Nephron progenitor cell (in vitro differentiated cells): ENCODE data around the gene TMEM178B.

Experiments used
- DNase-seq: peaks from one replicate; pipeline ENCODE4 v3.0.0; 2021
- H3K27ac Mint-ChIP-seq: 2 replicates; pipeline ENCODE4 v1.8.0; 2021; ENCODE audit warnings: mild to moderate bottlenecking, moderate library complexity, mixed read lengths
- H3K27me3 Mint-ChIP-seq: 2 replicates; pipeline ENCODE4 v1.8.0; 2021; ENCODE audit warnings: mild to moderate bottlenecking, low read depth, mixed read lengths; ENCODE audit not compliant: poor library complexity
- H3K36me3 Mint-ChIP-seq: 2 replicates; pipeline ENCODE4 v1.8.0; 2021; ENCODE audit warnings: low read depth, mixed read lengths
- H3K4me1 Mint-ChIP-seq: 2 replicates; pipeline ENCODE4 v1.8.0; 2021; ENCODE audit warnings: mixed read lengths
- H3K4me3 Mint-ChIP-seq: 2 replicates; pipeline ENCODE4 v1.8.0; 2021; ENCODE audit warnings: mild to moderate bottlenecking, moderate library complexity, mixed read lengths
- H3K9me3 Mint-ChIP-seq: 2 replicates; pipeline ENCODE4 v1.8.0; 2021; ENCODE audit warnings: mild to moderate bottlenecking, moderate library complexity, mixed read lengths
- CTCF ChIP-seq: fragments of 200-600 bp; sonication (generic); IDR thresholded peaks from 2 replicates; pipeline ENCODE4 v1.5.0; 2021; ENCODE audit warnings: antibody characterized with exemption

The TMEM178B gene

GRCh38 chr7:141276031-141276430 is 202.2 kb downstream of the TMEM178B start:
- H3K36me3 Mint-ChIP-seq: no peaks in the 10 kb centered on the region

DNA sequence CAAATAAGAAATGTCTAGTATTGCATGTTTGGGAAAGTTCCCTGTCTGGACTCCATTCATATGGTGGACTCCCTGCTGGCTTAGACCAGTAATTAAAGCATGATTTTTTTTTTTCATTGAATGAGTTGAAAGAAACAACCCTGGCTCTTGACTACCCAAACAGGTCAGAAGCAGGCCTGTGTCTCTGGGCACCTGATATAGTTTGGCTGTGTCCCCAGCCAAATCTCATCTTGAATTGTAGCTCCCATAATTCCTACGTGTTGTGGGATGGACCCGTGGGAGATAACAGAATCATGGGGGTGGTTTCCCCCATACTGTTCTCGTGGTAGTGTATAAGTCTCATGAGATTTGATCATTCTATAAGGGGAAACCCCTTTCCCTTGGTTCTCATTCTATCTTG is 206.2 kb downstream of the TMEM178B start:
- H3K27me3 Mint-ChIP-seq: peaks cover 16% of the 10 kb centered on the region
- DNase-seq: no peak
- H3K27ac Mint-ChIP-seq: no peak overlapping the region
- no peak for TF ChIP-seq CTCF
- H3K9me3 Mint-ChIP-seq: no peaks in the 10 kb centered on the region
- no peak overlapping the region for H3K4me3 Mint-ChIP-seq
- H3K4me1 Mint-ChIP-seq: no peaks in the 10 kb centered on the region
- no peaks in the 10 kb centered on the region for H3K36me3 Mint-ChIP-seq

More at GRCh38 chr7:141276031-141276430, 202.2 kb downstream of the TMEM178B start:
- H3K9me3 Mint-ChIP-seq: no peaks in the 10 kb centered on the region
- TF ChIP-seq CTCF: no peak
- no peak overlapping the region for H3K27ac Mint-ChIP-seq
- no peaks in the 10 kb centered on the region for H3K4me1 Mint-ChIP-seq
- H3K4me3 Mint-ChIP-seq: no peak overlapping the region
- H3K27me3 Mint-ChIP-seq: peaks cover 11% of the 10 kb centered on the region
- no peak for DNase-seq

GRCh38 chr7:141281311-141281710 is 207.4 kb downstream of the TMEM178B start:
- no peaks in the 10 kb centered on the region for H3K4me1 Mint-ChIP-seq
- DNase-seq: no peak
- no peaks in the 10 kb centered on the region for H3K36me3 Mint-ChIP-seq
- H3K27ac Mint-ChIP-seq: no peak overlapping the region
- H3K4me3 Mint-ChIP-seq: no peak overlapping the region
- peaks cover 14% of the 10 kb centered on the region for H3K27me3 Mint-ChIP-seq
- TF ChIP-seq CTCF: no peak
- no peaks in the 10 kb centered on the region for H3K9me3 Mint-ChIP-seq

- Mint-ChIP-seq H3K9me3 (no peaks in the 10 kb centered on the region), H3K4me1 (peaks cover 17% of the 10 kb centered on the region), H3K27ac (no peak overlapping the region), H3K4me3 (no peak overlapping the region), H3K27me3 (peaks cover 6% of the 10 kb centered on the region), H3K36me3 (no peaks in the 10 kb centered on the region)
- TF ChIP-seq CTCF: no peak
- DNase-seq: no peak
Observed at GRCh38 chr7:141286522-141286921, 212.7 kb downstream of the TMEM178B start.

DNA sequence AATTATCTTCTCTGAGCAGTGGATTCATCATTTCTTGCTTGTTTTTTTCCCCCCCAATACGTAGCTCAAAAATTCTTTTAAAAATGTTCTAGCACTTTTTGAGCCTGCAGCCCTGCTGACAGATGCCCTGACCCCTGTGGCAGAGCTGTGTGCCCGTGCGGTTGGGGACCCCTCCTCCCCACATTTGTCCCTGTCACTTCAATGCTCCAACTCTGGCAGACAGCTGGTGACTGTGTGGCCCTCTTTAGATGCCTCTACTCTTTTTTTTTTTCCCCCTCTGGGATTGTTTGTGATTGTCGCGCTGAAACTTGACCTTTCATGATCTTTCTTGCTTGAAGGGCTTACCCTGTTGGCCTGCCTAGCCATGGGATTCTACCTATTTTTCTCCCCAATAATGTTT is 214.1 kb downstream of the TMEM178B start:
- no peaks in the 10 kb centered on the region for H3K9me3 Mint-ChIP-seq
- peaks cover 17% of the 10 kb centered on the region for H3K4me1 Mint-ChIP-seq
- no peaks in the 10 kb centered on the region for H3K36me3 Mint-ChIP-seq
- peak; percentile 4 for DNase-seq
- no peak for TF ChIP-seq CTCF
- H3K27ac Mint-ChIP-seq: no peak overlapping the region
- peaks cover 6% of the 10 kb centered on the region for H3K27me3 Mint-ChIP-seq
- H3K4me3 Mint-ChIP-seq: no peak overlapping the region

GRCh38 chr7:141288626-141289025 is 214.8 kb downstream of the TMEM178B start:
- H3K27me3 Mint-ChIP-seq: peaks cover 6% of the 10 kb centered on the region
- DNase-seq: no peak
- no peaks in the 10 kb centered on the region for H3K36me3 Mint-ChIP-seq
- H3K27ac Mint-ChIP-seq: peak overlapping the region; percentile 6
- no peak for TF ChIP-seq CTCF
- H3K4me1 Mint-ChIP-seq: peaks cover 17% of the 10 kb centered on the region
- no peaks in the 10 kb centered on the region for H3K9me3 Mint-ChIP-seq
- peak overlapping the region; percentile 15 for H3K4me3 Mint-ChIP-seq
